GM21529 (cell line): ENCODE measurements around the gene RAET1L.
"Not testable (repeated sequence)": the region's sequence is repeated elsewhere in the genome, so short reads cannot be mapped to it uniquely, and the experiment has no call there.

Experiments used
- ATAC-seq: cut with Tn5 transposase; IDR thresholded peaks from one replicate; pipeline ENCODE4 v1.9.1; 2021; ENCODE audit not compliant: unreplicated experiment

RAET1L gene

DNA sequence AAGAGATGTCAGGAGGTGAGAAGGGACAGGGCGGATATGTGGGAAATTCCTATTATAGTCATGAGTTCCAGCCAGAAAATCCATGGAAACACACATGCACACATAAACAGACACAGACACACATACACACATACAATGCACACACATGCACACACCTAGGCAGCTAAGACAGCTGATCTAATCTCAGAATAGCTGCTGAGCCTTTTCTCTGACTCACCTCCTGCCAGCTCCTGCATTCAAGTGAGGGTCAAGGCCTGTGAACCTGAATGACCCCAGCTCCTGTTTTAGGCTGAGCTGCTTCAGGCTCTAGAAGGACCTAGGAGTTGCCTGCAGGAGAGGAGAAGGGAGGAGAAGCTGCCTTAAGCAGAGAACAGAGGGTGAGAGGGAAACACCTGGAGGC lies 21.6 kb upstream of the RAET1L start:
- no peak for ATAC-seq

DNA sequence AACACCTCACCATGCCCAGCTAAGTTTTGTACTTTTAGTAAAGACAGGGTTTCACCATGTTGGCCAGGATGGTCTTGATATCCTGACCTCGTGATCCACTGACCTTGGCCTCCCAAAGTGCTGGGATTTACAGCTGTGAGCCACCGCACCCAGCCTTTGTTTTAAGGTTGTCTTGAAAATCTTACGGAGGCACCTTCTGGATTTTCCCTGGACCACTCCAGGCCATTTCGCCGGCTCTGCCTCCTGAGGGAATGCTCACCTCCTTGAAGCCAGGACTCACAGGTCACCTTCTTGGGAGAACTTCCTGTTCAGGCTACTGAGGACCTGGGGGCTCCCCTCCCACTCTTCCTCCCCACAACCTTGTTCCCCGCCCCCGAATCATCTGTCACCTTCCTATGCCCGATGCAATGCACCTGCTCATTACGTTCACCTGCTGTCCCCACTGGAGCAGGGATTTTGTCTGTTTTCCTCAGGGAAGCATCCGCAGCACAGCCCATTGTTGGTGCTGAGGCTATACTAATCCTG lies 19.4 kb upstream of the RAET1L start:
- ATAC-seq = no peak

DNA sequence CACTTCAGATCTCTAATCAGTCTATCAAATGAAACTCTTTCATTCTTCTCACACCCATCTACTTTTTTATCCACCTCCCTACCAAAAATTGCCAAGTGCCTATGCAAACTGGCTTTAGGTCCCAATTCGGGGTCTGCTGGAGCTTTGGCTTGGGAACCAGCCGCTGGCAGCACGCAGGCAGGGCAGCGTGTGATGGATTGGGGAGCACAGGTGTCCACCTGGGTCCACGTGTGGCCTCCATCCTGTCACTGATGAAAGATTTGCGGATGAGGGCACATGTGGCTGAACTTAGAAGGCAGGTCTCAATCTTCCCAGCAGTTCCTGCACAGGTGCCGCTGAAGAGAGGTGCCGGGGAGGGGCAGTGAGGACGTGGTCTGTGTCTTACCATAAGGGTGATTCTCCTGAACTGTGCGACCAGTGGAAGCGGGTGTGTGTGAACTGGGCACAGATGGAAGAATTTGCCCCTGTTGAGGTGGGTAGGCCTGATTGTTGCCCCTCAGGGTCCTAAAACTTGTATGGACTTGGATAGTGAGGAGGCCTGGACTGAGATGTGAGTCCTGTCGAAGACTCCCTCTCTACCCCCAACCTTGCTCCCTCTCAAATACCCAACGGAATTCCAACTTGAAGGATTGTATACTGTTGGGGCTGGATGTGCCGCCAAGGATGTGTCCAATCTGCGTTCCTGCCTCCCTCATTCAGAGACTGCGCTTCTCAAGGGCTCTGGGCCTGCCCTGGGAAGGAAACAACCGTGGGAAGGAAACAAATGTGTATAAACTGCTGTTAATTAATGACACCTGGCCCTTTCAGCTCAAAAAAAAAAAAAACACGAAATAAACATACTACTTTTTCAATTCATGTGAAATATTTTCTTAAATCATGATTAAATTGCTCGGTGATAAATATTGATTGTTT lies 18.4 kb upstream of the RAET1L start:
- ATAC-seq = no peak

DNA sequence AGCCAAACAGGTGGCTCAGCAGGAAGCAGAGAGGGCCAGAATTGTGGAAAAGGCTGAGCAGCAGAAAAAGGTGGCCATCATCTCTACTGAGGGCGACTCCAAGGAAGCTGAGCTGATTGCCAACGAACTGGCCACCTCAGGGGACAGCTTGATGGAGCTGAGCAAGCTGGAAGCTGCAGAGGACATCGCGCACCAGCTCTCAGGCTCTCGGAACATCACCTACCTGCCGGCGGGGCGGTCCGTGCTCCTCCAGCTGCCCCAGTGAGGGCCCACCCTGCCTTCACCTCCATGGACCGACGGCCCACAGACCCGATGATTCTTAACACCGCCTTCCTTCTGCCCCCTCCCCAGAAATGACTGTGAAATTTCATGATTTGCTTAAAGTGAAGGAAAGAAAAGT lies 17.8 kb upstream of the RAET1L start:
- ATAC-seq = no peak

DNA sequence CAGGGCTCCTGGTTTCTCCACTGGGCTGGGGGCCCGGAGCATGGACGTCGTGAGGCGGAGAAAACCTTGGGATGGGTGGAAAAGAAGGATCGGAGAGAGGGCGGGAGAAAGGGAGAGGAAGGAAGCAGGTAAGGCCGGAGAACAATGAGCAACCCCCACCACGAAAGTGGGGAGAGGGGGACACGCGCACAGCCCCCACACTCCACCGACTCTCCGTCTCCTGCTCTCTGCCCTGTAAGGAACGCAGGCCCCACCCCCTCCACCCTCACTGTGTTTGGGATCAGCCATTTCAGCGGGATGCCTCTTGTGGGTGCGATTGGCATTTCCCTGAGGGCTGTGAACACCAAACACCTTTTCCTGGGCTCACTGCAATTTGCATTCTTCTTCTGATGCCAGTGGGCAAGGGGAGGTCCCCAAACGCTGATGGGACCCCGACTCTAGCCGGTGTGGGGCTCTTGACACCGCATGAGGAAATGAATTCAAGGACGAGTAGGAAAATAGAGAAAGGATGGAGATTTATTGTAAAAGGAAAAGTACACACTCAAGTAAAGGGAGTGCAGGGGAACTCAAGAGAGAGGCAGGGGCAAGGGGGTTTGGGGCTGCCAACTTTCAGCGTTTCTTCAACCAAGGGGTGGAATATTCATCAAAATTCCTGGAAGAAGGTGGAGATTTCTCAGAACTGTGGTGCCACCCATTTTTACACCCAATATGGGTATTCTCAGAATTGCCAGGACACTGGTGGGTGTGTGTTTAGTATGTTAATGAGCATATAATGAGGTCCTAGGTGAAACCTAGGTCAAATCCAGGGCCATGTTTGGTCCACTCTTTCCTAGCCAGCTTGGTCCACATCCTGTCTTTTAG lies 13.1 kb upstream of the RAET1L start:
- ATAC-seq = no peak

DNA sequence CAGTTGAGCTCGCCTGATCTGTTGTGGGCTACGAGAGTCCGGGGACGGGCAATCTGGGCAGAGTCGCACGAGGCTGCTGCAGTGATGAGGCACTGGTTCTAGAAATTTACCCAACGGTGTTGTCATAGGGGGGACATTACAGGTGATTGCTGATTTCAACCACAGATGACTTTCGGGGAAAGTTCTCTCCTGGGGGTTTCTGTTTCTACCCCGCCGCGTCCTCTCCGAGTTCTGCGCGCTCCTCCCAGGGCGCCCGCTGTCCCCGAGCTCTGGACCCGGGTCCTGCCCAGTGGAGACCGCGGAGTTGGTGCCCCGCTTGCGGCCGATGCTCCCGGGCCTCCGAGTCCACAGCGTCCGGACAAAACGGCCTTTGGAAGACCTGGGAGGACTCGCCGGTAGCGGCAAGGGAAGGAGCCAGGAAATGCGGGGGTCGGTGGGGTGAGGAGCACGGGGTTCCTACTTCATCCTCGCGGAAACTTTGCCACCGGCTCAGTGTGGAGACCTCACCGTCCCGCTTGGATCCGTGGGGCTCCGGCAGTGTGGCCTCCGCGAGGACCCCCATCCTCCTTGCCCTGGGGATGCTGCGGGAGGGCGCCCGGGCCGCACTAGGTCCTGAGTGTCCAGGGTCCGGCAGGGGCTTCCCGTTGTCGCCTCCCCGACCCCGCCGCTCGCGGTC lies 12.3 kb upstream of the RAET1L start:
- ATAC-seq = no peak

DNA sequence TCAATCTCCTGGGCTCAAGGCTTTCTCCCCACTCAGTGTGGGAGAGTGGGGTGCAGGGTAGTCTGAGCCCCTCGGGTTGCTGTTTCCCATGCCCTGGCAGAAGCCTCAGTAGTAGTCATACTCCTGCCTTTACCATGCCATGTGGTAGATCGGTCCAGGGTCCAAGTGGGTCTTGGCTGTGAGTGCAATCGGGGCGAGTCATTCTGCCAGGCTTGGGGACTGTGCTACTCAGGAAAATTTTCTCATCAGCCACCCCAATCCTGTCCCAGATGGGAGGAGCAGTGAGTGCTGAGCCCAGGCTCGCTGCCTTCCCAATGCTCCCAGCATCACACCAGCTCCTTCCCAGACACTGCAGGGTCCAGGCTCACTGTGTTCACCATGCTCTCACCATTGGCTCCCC lies 10.7 kb upstream of the RAET1L start:
- ATAC-seq = no peak

DNA sequence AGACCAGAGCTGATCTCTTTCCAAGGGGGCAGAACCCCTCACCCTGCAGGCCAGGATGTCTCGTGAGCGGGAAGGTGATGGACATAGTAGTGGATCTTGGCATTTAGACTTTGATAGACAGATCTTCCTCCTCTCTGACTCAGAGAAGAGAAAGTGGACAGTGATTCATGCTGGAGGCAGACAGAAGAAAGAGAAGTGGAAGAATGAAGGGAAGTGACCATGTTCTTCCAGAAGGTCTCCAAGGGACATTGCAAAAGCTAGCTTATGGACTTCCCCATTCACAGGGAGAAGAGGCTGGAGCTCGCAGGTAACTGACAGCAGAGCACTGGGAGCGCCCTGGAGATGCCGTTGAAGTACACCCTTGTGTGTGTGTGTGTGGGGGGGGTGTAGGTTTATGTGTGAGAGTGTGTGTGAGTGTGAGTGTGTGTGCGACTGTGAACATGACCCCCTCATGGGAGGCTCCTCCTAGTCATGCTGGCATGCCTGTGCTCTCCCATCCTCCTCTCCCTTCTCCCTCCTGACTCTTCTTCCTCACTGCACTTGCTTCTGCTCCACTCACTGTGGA lies 8.0 kb upstream of the RAET1L start:
- no peak for ATAC-seq

DNA sequence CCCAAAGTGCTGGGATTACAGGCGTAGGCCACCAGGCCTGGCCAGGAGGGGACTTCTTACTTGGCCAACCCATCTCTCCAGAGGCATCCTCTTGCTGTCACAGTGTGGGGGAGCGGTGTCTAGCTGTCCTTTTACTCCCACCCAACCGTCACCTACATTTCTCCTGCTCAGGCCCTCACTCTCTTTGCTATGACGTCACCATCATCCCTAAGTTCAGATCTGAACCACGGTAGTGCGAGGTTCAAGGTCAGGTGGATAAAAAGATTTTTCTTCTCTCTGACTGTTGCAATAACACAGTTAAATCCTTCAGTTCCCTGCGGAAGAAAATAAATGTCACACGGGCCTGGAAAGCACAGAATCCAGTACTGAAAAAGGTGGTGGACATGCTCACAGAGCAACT lies 7.3 kb upstream of the RAET1L start:
- ATAC-seq = no peak

DNA sequence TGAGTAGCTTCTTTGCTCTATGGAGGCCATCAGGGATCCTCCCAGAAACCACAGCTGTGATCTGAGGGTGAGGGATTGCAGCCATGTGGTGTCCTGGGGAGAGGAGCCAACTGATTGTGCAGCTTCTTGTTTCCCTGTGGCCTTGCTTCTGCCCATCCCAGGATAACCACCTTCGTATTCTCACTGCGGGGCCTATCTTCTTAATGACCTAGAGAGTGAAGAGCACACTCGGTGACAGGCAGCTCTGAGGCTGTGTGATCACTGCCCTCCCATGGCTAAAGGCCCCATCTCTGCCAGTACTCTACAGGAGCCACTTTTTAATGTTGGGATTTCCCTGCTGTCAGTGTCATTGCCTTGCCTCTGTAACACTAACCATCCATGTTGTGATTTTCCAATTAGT lies 5.3 kb upstream of the RAET1L start:
- no peak for ATAC-seq

DNA sequence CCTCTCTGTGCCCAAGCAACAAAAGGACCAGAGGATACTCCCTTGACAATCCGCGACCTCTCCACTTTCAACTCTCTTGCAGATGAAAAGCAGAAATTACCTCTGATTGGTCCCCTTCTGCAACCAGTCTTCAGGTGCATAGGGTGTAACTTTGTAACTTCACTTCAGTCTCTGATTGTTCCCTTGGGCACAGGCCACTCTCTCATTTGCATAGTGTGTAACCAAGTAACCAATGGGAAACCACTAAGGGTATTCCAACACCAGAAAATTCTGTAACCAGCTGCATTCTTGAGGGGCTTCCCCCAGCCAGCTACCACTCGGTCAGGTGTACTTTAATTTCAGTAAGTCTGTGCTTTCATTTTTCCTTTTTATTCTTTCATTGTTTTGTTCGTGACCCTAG lies 4.4 kb upstream of the RAET1L start:
- ATAC-seq = peak; percentile 62

DNA sequence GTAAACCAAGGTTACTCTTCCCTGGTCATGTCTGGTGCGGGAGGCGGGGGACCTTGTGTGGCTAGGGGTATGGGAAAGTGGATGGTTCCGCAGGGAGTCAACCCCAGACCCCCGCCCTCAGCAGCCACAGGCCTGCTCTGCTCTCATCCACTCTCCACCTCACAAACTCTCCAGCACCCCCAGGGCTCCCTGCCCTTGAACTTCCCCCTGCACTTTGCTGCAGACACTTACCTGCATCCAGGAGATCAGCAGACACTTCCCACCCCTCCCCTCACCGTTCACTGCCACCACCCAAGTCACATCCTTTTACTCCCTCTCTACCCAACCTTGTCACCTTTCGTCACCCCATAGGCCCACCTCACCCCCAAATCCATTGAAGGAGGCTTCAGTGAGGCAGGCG lies 3.9 kb upstream of the RAET1L start:
- no peak for ATAC-seq

DNA sequence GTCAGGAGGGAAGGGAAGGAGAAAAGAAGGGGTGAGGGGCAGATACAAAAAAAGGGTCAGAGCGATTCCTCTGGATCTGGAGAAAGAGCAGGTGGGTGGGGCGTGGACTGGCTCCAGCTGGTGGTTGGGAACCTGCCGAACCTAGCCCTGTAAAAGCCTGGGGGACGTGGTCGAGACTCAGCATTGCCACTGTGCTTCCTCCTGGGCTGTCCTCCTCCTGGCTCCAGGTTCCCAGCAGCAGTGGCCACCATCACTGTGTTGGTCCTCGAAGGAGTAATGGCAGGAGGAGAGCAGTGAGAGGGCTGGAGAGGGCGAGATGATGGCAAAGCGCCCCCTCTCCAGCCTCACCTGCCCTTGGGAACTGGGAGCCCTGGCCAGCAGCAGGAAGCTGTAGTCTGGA lies 3.5 kb upstream of the RAET1L start:
- ATAC-seq = no peak

DNA sequence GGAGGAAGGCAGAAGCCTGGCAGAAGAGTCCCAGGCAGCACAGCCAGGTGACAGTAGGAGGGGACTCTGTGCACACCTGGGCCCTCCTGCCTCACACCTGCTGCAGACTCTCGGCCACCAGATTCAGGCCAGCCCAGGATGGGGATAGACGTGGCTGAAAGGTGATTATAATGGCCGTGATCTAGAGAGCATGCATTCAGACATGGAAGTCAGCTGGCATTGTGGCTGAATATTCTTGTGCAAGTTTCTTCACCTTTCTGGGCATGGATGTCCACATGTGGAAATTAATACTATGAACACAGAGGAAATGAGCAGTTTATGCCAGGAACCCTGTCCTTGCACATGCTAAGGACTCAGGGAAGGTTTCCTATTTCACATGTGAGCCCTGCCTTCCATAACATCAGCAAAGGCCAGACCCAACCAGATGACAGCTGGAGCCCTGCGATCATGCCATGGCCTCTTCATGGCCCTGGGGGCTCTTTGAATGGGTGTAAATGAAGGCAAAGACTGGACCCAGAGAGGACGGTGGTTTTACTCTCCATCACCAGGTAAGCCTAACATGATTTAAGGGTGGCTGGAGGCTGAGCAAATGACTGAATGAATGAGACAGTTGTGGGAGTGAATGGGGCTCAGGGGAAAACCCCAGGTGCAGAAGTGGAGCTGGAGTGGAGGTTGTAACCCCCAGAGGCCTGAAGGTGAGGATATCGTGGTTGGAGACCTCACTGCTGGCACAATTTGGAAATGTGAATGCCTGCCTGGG lies 2.7 kb upstream of the RAET1L start:
- no peak for ATAC-seq

DNA sequence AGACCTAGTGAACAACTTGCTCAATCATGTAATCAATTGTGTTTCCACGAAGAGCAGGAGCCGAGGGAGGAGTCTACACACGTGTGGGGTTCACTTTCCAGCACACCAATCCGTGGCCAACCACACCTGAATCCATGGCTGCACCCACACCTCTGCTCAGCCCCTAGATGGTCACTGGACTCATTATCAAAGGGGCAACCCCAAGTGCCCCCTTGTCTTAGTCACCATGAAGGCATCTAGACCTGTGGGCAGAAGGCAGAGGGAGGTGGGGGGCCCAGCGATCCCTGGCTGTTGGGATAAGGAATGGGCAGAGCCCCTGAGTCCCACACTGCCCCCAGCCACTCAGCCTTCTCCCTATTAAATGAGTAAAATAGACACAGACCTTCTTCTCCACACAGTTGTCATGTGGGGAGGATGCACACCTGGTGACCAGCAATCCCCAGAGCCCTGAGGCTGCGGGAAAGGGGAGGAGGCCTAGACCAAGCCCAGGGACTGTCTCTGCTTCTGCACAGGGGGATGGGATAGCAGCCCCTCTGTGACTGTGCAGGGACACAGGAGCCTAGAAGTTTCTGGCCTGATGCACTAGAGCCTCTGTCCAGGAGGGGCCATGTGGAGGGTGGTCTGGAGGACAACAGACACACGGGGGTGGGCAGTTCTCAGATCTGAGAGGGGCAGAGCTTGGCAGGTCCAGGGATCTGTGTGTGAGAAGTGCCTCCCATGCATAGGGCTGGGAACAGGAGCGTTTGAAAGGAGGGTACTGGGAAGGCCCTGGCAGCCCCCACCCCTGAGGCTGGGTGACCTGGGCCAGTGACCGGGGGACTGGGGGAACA lies 1.9 kb upstream of the RAET1L start:
- ATAC-seq = no peak

DNA sequence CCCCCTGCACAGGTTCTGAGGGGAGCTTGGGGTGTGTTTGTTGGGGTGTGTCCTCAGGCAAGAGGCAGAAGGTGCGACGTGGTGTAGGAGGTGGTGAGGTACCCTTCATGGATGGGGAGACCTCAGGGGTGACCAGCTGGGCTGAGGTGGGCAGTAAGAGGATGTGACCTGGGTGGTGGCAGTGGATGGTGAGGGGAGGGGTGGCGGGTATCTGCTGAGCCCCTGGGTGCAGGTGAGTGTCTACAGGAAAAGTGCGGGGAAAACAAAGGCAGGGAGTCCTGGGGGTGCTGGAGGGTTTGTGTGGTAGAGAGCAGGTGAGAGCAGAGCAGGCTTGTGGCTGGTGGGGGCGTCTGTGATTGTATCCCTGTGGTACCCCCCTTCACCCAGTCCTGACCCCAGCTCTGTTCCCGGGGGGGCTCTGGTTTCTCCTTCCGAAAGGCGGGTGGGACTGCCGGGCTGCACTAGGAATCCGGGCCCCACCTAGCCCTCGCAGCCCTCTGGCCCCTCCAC lies 631 bp downstream of the RAET1L start:
- ATAC-seq = no peak

DNA sequence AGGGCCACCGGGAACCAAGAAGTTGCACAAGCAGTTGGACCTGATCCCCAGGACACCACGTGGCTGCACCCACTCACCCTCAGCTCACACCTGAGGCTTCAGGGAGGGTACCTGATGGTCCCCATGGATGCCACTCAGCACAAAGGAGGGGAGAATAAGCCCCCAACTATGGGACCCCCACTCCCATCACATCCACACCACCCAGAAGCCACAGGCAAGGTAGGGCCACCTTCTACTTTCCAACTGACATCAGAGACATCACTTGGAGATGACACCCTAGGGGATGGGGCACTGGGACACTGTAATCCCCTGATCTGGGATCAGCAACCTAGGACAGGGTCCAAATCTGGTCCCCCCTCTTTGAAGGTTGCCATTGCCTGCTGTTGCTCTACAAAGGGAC lies 1.3 kb downstream of the RAET1L start:
- ATAC-seq = not testable (repeated sequence)

DNA sequence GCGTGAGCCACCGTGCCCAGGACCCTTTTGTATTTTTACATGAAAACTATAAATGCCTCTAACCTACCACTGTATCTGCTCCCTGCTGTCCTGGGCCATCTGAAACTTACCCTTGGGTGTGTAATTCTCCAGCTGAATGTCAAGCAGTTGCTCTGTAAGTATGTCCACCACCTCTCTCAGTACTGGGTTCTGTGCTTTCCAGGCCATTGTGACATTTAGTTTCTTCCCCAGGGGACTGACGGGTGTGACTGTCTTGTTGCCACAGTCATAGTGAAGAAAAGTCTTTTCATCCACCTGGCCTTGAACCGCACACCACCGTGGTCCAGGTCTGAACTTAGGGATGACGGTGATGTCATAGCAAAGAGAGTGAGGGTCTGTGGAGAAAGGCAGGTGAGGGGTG lies 3.5 kb downstream of the RAET1L start:
- ATAC-seq = not testable (repeated sequence)
